GM18519 (cell line): ENCODE results near the gene ODAD4.
"Not testable (repeated sequence)": the region's sequence is repeated elsewhere in the genome, so short reads cannot be mapped to it uniquely, and the experiment has no call there.

Experiments
- ATAC-seq: cut with Tn5 transposase; IDR thresholded peaks from one replicate; pipeline ENCODE4 v1.9.1; 2021; ENCODE audit warnings: mild to moderate bottlenecking, moderate library complexity; ENCODE audit not compliant: unreplicated experiment, low FRiP score

Gene ODAD4

GRCh38 chr17:41912925-41913324, 17.5 kb upstream of the ODAD4 start:
- no peak for ATAC-seq

GRCh38 chr17:41913798-41914197, 16.6 kb upstream of the ODAD4 start:
- no peak for ATAC-seq

GRCh38 chr17:41914358-41914766, 16.1 kb upstream of the ODAD4 start:
- no peak for ATAC-seq

- ATAC-seq = no peak
These were observed 15.4 kb upstream of the ODAD4 start for GRCh38 chr17:41915020-41915419.

GRCh38 chr17:41915566-41915965, 14.9 kb upstream of the ODAD4 start:
- no peak for ATAC-seq

- ATAC-seq = no peak
These were observed 13.2 kb upstream of the ODAD4 start for GRCh38 chr17:41917192-41917591.

GRCh38 chr17:41917679-41918313, 12.6 kb upstream of the ODAD4 start:
- ATAC-seq = no peak

GRCh38 chr17:41918314-41919164, 11.9 kb upstream of the ODAD4 start, which contains the start of gene ACLY:
Gene ACLY (minus strand): TSS chr17:41918951. CDS start chr17:41913873, 5,078 bp downstream.
- peak; percentile 82 for ATAC-seq

GRCh38 chr17:41919165-41919817, 11.1 kb upstream of the ODAD4 start:
- ATAC-seq = no peak

GRCh38 chr17:41919840-41920579, 10.4 kb upstream of the ODAD4 start:
- ATAC-seq = no peak

- no peak for ATAC-seq
These were observed 9.8 kb upstream of the ODAD4 start for GRCh38 chr17:41920580-41920955.

GRCh38 chr17:41925991-41926590, 4.3 kb upstream of the ODAD4 start:
- no peak for ATAC-seq

- ATAC-seq = no peak
These were observed 1.6 kb upstream of the ODAD4 start for GRCh38 chr17:41928693-41929251.

- ATAC-seq = not testable (repeated sequence)
These were observed 378 bp downstream of the ODAD4 start for GRCh38 chr17:41930833-41931156.

GRCh38 chr17:41931715-41932114, 1.3 kb downstream of the ODAD4 start:
- ATAC-seq = not testable (repeated sequence)

- ATAC-seq = no peak
These were observed 2.5 kb downstream of the ODAD4 start for GRCh38 chr17:41932816-41933389.

- ATAC-seq = no peak
These were observed 5.2 kb downstream of the ODAD4 start for GRCh38 chr17:41935641-41936040.

- ATAC-seq = no peak
These were observed 7.8 kb downstream of the ODAD4 start for GRCh38 chr17:41937970-41938954.
